CD4-positive, alpha-beta T cell treated with Interleukin-17A for 4 hours (primary cell): ENCODE results near the gene TMEM163.
A peak's percentile ranks its signal among the peaks of the same experiment; 100 is the strongest.

Experiments
- DNase-seq: peaks from one replicate; pipeline ENCODE4 v3.0.0-alpha.2; 2020; ENCODE audit warnings: mixed read lengths

Gene TMEM163

DNA sequence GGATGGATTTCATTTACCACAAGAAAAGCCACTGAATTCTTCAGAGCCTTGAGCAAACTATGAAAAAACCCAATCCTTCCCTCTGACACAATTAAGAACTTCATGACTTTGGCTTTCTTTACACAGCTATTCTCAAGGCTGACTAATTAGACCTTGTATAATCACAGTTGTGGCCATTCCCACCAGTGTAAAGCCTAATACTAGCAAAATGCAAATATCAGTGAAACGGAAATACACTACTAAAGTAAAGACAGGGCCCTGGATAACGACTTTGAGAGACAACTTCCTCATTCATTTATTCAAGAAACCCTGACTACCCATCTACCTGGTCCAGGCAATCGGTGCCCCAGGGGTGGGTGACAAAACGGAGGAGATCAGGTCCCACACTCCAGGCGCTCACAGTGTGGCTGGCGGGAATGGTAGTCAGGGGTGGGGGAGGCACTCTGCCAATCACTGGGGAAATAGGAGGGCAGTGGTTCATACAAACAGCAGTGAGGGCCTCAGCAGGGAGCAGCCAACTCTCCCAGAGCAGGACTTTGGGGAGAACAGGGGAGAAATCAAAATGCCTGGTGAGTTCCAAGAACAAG lies 28.1 kb downstream of the TMEM163 start:
- DNase-seq, result no peak

GRCh38 chr2:134689315-134689714 lies 29.5 kb downstream of the TMEM163 start:
- no peak for DNase-seq

DNA sequence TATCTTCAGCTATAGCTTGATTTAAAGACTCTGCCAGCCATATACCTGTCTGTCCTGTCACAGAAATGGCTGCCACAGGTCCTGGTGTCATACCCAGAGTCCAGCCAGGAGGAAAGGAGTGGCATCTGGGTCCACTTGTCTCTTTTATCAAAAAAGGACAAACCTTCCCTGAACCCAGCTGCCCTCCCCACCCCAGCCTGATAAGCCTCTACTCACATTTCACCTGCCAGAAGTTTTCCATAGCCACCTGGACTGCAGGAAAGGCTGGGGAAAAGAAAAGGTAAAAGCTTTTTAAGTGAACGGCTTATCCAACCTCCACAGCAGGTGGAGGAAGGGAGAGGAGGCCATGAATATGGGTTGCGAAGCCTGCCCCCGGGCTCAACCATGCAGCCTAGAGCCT lies 32.8 kb downstream of the TMEM163 start:
- no peak for DNase-seq

DNA sequence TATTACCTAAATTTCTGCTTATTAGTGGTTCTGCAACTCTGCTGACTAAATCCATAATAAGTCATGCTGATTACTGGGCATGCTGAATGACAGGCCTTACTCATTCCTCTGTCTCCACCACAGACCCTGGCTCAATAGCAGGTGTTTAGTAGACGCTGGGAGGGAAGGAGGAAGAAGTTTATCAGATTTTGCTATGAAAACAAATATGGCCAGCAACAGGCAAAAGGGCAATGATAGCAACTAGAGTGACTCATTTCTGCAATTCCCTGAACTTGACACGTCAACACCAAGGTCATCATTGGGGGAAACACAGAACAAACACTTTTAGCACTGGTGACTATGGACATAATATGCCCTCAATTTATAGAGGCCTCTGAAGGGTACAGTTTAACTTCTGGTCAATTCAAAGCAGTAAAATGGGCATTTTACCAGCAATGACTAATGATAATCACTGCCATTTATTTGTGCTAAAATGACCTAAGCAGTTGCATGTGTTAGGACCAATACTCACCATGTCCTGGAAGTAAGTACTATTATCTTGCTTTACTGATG lies 35.2 kb downstream of the TMEM163 start:
- no peak for DNase-seq

- DNase-seq, result no peak
Measured at GRCh38 chr2:134682726-134683125, 36.1 kb downstream of the TMEM163 start.

- DNase-seq, result no peak
Measured at GRCh38 chr2:134681201-134681600, 37.6 kb downstream of the TMEM163 start.

GRCh38 chr2:134679745-134680144 lies 39.1 kb downstream of the TMEM163 start:
- peak; percentile 68 for DNase-seq

DNA sequence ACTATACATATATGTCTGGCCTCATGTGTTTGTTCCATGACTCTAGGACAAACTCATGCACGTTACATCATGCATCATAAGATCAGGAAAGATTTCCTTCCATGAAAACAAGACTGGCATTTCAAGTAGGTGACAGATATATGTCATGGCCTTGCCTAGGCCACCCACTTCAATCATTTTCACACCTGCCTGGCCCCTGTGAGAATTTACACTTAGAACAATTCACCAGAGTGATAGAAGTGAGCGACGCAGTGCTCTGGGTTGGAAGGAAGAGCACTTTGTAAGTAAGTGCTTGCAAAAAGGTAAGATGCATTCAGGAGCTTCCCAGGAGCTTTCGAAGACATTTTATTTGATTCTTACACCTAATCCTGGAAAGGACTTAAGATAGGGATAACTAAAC lies 39.5 kb downstream of the TMEM163 start:
- no peak for DNase-seq

DNA sequence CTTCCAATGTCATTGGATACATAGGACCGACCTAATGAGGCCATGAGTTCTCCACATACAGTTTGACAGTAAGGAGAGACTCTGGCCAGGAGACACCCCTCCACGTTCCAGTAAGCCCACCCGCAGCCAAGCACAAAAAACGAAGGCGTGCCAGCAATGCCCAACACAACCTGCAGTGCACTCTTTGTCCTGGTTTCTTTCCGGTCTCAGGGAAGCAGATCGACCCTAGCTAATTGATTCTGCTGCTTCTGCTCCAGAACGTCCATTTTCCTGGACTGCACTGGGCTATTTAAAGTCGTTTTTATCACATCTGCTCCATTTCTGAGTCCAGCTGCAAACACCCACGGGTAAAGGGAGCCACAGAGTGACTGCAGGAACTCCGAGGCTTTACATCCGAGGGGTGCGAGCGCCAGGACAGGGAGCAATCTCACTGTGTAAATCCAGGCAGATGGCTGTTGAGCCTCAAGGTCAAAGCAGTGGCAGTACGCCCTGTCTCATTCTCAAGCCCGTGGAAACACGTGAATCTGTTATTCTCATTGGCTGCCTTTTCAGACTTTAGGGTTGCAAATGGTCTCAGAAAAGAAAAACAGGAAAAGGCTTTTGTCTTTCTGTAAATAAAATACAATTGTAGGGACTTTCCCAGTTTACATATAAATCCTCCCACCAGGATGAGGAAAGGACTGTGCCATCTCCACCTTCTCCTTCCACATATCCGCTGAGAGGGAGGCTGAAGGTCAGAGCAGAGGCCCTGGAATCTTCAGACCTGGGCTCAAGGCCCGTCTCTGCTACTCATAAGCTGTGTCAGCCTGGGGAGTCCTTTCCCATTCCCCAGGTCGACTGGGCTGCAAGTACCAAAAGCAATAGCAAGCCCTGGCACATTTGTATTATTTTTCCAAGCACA lies 40.7 kb downstream of the TMEM163 start:
- DNase-seq, result no peak

DNA sequence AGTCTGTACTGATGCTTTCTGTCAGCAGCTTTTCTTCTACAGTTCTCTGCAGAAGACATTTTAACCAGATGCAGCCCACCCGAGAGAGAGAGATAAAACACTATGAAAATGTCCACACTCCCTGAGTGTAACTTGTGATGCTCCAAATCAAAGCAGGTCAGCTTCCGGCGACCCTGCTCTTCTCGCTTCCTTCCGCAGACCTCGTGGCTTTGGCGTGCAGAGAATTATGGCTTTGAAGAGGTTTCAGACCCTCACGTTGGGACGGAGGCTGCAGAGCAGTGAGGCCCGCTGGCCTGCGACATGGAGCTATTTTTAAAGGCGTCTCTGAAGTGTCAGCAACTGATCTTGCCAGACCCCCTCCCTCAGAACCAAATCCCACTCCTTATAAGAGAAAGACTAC lies 41.8 kb downstream of the TMEM163 start:
- DNase-seq, result peak; percentile 38

- DNase-seq, result no peak
Measured at GRCh38 chr2:134675314-134675713, 43.5 kb downstream of the TMEM163 start.

DNA sequence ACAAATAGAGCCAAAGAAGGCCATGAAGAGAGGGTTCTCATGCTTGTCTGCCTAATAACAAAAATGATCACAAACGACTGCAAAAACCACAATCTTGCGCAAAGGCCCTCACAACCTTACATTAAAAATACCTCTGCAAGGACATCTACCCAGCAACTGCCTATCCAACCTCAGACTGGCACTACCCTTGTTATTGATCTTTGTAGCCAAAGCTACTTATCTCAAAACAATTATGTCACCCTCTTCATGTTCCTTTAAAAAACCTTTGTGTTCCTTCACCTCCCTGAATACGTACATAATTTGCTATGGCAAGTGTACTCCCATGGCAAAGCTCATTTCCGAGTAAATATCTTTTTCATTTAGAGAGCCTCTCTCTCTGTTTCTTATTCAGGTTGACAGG lies 44.1 kb downstream of the TMEM163 start:
- no peak for DNase-seq

DNA sequence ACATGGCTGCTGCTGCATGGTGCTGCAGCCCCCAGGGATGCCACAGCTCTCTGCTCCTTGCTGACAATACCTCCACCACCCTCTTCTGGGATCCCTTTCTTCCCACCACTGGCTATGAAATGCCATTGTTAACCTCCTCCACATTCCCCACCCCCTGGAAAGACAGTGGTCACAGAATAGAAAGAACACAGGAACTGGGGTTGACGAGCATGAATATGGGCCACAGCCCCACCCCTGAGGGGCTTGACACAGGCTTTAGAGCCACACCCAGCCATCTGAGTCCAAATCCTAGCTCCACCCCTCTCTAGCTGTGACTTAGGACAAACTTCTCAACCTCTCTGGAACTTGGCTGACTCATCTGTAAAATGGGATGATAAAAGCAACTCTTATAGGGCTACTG lies 47.3 kb downstream of the TMEM163 start:
- DNase-seq, result peak; percentile 13

DNA sequence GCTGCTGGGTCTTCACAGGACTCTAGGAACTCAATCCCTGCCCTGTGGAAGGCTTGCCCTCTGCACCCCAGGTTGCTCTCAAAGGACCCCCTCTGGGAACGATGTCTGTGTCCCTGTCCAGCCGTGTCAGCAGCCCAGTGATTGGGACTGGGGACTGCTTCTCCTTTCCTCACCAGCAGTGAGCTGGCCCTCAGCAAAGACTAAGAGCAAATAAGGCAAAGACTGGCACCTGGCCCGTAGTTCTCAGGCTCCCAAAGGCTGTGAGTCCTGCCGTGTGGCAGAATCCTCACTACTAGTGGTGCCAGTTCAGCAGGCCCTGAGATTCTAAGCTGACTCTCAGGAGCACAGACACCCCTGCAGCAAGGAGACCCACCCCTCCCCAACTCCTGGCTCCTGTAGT lies 47.8 kb downstream of the TMEM163 start:
- DNase-seq, result peak; percentile 24

- peak; percentile 69 for DNase-seq
Measured at GRCh38 chr2:134669731-134670669, 48.8 kb downstream of the TMEM163 start.

DNA sequence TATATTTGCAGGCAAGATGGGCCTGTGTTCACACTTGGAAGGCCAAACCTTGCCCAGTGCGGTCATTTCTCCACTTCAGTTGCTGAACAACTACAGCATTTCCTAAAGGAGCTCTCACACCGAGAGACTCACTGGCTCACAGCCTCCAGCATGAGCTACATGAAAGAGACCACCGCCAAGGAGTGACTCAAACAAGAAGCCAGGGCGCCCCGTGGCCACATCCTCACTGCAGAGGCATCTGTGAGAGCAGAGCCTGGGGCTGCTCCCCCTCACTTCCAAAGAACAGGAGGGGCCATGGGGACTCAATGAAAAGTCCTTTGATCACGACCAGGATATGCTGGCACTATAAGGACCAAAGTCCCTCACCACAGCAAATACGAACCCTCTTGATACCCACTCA lies 50.0 kb downstream of the TMEM163 start:
- DNase-seq, result peak; percentile 85

- DNase-seq, result no peak
Measured at GRCh38 chr2:134667541-134667940, 51.3 kb downstream of the TMEM163 start.

DNA sequence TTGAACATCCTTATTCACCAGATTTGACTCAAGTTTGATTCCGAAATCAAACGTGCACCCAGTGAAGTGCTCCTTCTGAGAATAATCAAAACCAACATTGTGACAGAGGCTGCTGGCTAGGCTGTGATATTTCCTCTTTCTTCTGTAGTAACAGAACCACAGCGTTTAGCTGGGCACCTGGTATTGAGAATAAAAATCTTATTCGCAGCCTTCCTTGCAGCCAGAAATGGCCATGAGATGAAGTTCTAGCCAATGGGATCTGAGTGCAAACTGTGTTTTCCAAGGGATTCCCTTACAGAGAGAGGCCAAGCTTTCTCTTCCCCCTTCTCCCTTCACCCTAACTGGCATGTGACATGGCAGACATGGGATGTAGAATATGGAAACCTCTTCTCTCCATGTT lies 51.7 kb downstream of the TMEM163 start:
- DNase-seq, result no peak

DNA sequence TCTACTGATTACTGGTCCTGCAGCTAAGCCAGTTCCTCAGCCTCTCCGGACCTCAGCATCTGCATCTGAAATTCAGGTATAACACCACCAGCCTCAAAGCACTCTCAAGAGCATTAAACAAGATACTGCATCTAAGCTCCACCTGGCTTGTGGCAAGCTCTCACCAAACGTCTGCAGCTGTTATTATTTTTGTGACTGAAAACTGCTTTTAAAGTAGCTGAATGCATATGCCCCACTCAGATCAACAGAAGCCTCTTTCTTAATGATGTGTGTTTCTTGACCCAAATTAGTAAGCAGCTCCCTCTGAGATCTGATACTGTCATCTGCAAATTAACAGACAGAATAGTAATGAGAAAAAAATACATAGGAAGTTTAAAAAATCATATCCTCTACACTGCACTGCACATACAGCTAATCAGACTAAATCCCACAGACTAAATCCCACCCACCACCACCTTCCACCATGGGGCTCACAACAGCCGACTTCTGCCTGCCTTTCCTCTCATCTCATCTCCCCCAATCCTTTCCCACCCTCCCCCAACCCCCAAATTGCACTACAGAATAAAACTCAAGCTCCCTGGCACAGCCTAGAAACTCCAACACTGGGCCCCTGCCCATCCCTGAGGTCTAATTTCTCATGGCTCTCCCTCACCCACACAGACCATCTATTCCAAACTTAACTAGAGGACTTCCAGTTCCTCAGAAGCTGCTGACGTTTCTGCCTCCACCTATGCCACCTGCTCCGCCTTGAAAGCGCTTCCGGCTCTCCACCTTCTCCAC lies 52.9 kb downstream of the TMEM163 start:
- no peak for DNase-seq

DNA sequence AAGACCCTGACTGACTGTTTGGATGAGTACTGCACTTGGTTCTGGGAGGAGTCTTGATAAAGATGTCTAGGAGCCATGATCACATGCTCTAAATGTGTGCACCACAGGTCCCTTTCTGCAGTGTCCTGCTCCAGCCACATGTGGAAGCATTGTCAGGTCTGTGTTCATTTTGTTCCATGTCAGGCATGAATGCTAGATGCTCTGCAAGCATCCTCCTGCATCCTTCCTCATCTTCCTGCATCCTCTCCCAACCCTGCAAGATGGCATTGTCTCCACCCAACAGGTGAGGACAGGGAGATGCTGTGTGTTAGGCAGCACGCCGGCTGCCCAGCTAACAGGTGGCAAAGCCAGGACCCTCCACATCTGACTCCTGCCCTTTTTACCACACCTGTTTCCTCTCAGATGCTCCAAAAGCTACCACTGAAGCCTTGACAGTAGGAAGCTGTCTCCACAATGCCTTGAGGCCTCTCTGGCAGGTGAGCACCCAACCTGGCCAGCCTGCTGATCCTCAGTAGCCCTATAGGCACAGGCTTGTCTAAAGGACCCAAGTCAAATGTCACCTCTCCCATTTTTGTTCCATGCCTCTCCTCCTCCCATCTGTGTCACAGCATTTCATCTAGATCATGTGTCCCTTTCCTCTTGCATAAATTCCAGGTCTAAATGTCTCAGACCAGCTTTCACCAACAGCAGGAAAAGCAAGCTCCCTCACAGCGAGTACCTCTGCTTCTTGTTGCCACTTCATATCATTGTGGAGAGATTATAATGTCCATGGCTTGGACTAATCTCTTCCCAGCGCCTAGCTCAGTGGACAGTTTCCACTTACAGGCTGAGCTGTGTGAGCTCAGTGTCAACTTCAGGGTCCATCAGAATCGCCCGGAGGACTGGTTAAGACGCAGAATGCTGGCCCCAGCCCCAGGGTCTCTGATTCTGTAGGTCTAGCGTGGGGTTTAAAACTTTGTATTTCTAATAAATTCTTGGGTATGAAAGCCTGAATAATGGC lies 55.0 kb downstream of the TMEM163 start:
- DNase-seq, result no peak

GRCh38 chr2:134662751-134663150 lies 56.0 kb downstream of the TMEM163 start:
- DNase-seq, result no peak
